GM19397 (cell line): Measurements from ENCODE around the gene NEURL1.
"Not testable (repeated sequence)": the region's sequence is repeated elsewhere in the genome, so short reads cannot be mapped to it uniquely, and the experiment has no call there.

ENCODE experiments used
- ATAC-seq: cut with Tn5 transposase; IDR thresholded peaks from one replicate; pipeline ENCODE4 v1.9.1; 2021; ENCODE audit warnings: mild to moderate bottlenecking, moderate library complexity; ENCODE audit not compliant: unreplicated experiment

NEURL1 gene

GRCh38 chr10:103492655-103493261, 747 bp upstream of the NEURL1 start:
- ATAC-seq, result no peak

GRCh38 chr10:103493916-103494877, 692 bp downstream of the NEURL1 start:
- no peak for ATAC-seq

DNA sequence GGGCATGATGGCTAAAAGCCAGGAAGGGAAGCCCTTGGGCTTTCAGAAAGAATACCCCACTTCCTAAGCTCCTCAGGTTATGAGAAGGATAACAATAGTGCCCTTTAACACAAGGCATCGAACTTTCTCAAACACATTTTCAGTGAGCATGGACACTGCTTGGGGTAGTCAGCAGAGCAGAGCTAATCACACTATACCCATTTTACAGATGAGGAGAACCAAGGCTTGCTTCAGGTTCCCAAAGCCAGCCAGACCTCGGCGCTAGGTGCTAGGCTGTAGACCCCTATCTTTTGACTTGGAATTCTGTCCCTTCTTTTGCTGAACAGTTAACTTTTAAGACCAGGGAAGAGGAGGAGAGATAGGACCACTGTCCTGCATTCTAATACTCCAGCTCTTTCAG, 1.8 kb downstream of the NEURL1 start:
- no peak for ATAC-seq

DNA sequence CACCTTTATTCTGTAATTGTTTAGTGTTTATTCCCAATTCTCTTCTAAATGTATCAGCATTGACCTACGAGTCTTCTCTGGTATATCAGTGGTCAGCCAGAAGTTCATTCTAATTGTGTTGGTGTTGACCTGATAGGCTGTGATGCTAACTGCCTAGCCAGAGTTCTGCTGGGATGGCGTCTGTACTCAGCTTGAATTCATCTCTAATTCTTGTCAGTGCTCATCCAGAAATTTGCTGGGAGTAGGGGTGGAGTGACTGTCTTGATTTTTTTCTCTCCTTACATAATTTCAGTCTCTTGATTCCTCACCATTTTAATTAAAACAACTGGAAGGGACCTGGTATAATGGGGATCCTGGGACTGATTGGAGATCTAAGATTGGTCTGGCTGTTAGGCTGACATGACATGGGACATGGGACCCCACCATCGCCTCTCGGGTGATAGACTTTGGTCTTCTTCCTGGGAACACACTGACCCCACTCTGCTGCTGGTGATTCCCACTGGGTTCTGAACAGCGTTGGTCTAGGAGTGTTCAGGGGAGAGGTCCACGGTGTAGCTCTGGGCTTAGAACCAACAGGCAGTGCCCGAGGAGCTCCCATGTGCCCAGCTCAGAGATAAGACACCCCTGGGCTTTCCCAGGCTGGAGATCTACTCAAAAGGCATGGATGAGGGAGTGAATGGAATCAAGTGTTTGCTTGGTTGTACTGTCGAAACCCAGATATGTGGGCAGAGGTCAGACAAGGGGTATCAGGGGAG, 3.8 kb downstream of the NEURL1 start:
- ATAC-seq, result no peak

- no peak for ATAC-seq
These were observed 5.6 kb downstream of the NEURL1 start for GRCh38 chr10:103498936-103499638.

DNA sequence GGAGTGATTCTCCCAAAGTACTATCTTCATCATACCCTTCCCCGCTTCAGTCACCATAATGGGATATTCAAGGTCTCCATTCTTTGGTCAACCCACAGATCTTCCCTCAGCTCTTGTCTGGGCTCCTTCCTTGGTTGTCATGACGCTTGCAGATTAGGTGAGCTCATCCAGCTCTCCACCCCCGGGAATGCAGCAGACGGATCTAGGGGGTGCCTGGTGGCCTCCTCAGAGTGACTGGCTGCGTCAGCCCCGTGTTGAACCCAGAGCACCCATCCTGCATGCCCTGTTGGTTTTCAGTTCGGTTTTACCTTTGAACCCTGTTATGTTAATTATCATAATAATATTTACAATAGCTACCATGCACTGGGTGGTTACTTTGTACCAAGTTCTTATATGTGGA, 6.4 kb downstream of the NEURL1 start:
- ATAC-seq, result no peak

DNA sequence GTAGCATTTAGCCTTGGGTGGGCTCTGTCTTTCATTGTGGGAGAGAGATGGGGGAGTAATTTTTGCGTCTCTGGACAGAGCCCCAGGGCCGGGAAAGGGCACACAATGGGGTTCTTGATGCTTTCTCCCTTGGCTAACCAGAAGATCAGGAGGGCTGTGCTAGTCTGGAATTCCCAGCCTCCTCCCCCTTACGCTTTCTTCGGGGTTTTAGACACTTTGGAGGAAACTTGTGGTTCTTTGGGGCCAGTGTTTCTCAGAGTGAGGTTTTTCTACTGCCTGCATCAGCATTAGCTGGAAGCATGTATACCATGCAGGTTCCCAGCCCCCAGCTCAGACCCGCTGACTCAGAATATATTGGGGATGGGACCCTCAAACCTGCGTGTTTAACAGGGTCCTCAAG, 7.0 kb downstream of the NEURL1 start:
- ATAC-seq, result no peak

- no peak for ATAC-seq
These were observed 7.7 kb downstream of the NEURL1 start for GRCh38 chr10:103501186-103501585.

GRCh38 chr10:103502849-103503660, 9.6 kb downstream of the NEURL1 start:
- ATAC-seq, result no peak

DNA sequence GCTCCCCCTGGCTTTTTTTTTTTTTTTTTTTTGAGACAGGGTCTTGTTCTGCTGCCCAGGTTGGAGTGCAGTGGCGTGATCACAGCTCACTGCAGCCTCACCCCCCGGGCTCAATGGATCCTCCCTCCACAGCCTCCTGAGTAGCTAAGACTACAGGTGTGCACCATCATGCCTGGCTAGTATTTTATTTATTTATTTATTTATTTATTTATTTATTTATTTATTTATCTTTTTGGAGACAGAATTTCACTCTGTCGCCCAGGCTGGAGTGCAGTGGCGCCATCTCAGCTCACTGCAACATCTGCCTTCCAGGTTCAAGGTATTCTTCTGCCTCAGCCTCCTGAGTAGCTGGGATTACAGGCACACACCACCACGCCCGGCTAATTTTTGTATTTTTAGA, 10.3 kb downstream of the NEURL1 start:
- not testable (repeated sequence) for ATAC-seq

DNA sequence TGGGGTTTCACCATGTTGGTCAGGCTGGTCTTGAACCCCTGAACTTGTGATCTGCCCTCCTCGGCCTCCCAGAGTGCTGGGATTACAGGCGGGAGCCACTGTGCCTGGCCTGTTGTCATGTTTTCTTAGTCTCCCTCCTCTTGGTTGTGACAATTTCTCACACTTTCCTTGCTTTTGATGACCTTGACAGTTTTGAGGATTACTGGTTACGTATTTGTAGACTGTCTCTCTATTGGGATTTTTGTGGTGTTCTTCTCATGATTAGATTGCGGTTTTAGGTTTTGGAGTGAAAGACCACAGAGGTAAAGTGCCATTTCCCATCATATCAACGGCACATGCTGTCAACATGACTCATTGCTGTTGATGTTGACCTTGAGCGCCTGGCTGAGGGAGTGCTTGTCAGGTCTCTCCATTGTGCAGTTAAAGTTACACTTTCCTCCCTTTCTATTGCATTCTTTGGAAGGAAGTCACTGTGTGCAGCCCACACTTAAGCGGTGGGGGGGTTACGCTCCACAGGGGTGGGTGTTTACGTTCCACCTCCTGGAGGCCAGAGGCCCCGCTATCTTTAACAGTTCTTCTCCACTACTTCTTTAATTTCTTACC, 10.8 kb downstream of the NEURL1 start:
- ATAC-seq, result no peak

DNA sequence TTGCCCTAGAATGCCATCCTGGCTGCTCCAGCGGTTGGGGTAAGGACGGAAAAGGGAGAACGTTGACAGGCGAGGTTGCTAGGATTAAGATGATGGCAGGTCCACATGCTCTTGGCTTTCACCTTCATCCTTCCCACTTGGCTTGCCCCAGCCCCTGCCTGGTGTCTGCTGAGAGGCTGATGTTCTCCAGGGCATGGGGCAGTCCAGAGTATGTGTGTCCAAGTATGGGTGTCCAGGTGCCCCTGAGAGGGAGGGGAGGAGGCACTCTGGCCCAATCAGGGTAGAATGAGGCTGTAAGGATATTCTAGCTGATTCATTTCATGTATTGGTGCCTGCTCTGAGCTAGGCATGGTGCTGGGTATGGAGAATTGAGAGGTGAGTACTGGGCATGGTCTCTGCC, 12.6 kb downstream of the NEURL1 start:
- no peak for ATAC-seq

DNA sequence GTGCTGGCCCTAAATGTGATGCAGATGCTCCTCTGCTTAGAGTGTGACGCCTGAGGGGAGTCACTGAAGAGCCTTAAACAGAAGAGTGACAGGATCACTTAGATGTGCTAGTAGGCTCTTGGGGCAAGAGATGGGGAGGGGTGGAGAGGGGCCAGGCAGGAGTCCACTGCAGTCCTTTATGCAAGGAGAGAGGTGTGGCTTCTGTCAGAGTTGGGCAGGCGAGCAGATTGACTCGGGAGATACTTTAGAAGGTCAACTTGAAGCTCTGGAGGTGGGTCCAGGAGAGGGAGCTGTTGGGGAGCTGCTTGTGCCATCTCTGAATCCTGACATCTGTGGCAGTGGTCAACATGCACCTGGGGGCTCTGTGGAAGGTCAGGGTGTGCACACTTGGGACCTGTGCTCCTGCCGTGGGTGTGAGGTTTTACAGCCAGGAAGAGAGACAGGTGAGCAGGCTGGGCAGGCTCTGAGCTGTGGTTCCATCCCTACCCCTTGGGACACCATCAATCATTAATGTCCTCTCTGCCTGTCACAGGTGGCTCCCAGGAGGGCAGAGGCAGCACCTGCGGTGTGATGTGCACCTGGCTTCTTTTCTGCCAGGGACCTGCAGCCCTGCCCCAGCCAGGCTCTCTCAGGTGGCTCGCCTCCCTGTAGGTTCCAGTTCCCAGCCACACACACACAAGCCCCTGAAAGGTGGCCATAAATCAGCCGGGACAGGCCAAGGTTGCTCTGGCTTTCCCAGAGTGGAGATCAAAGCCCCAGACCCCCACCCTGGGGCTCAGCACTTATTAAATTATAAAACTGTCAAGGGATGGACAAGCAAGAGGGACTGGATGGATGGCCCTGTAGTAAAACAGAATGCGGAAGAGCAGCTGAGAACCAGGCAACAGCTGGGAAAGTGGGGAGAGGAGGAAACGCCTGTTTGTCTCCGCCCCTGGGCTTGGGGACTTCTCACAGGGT, 14.0 kb downstream of the NEURL1 start:
- ATAC-seq, result no peak

GRCh38 chr10:103510046-103510685, 16.7 kb downstream of the NEURL1 start:
- no peak for ATAC-seq

DNA sequence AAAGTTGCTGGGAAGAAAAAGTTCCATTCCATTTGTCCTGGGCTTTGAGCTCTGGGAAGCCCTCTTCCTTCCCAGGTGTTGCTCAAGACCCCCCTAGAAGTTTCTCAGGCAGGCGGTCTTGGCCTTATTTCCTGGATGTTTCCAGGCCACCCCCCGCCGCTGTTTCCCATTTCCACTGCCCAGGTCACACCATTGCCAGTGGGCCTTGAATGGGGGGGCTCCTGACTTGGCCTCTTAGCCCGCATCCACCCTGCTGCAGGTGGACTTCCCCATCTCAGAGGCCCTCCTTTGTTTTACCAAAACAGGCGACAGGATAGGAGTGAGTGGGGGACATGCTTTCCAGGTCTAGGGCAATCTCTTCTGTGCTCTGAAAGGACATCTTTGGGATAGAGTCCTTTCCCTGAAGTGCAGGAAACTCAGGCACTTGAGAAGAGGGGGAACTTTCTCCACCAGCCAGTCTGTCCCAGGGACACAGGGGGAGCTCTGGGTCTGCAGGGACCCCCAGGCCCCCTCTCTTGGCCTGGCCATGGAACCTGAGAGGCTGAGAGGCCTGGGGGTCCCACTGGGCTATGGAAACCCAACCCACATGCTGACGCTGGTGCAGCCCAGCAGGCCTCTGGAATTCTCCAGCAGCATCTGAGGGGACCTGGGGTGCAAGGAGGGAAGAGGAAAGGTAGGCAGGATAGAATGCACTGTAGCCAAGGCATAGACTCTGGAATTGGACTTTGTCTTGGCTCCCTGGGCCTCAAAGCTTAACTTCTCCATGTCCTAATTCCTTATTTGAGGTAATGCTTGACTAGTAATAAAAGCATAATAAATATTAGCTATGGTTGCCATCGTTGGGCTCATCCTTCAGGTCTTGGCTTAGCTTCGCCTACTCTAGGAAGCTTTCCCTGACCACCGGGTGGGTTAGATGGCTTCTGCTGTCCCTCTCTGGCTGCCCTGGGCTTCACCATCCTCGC, 17.6 kb downstream of the NEURL1 start:
- ATAC-seq, result no peak

DNA sequence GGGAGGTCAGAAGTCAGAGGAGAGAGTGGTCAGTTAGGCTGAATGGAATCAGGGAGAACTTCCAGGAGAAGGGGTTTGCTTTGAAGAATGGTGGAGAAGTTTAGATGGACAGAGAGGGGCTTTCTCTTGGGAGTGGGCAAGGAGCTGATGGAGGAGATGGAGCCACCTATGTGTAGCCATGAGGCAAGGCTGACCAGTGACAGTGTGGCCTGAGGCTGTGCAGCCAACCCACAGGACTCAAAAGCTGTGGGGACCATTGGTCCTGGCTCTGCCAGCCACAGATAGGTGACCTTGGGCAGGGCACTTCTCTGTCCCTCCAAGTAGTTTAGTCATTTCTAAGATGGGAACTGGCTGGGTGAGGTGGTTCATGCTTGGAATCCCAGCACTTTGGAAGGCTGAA, 18.7 kb downstream of the NEURL1 start:
- no peak for ATAC-seq
